ENCODE results near the gene CETP. TPM values are rescaled to one million over a fixed set of nuclear protein-coding genes. Genes with fewer than 3 reads are reported as not detected.

CETP gene
- total and polyA plus RNA-seq, 12 donors: 0.15 to 2.1 (median 0.31) TPM; not detected in 3

GRCh38 chr16:56929639-56930038 lies 32.1 kb upstream of the CETP start:
- Histone ChIP-seq H3K36me3 (peaks cover 0 to 12% (median 0%) of the 10 kb centered on the region in 9 donors), H3K27me3 (no peaks in the 10 kb centered on the region), H3K9me3 (no peaks in the 10 kb centered on the region), H3K4me3 (no peak overlapping the region), H3K27ac (no peak overlapping the region), H3K4me1 (peaks cover under 1 to 25% (median 23%) of the 10 kb centered on the region in 9 donors)
- DNase-seq (no peak), ATAC-seq (no peak)
- WGBS, 2 donors: 93 to 97% methylated on average over 4 of the region's 4 CpGs
- intact Hi-C loops (cut with DNase I): loop anchor here in 3 of 10 donors (5.0 to 10.0 kb wide), 2 partner anchors 62 to 515 kb away; partner anchors contain the start of genes SLC12A3 (in 2 of the 3), CIAPIN1 (in 1 of the 3) and COQ9 (in 1 of the 3)
- TF ChIP-seq CTCF (IDR thresholded peaks at IDR 0.05): no peak

GRCh38 chr16:56930486-56931270 lies 31.1 kb upstream of the CETP start:
- ATAC-seq (no peak), DNase-seq (no peak)
- intact Hi-C loops (cut with DNase I): loop anchor here in 3 of 10 donors (5.0 to 10.0 kb wide), 2 partner anchors 63 to 514 kb away; partner anchors contain the start of genes SLC12A3 (in 2 of the 3), CIAPIN1 (in 1 of the 3) and COQ9 (in 1 of the 3)
- peak overlapping the region in 9 of 10 donors; percentile 96 to 100 (median 99) for H3K27ac ChIP-seq
- H3K4me3 ChIP-seq: peak overlapping the region in 2 of 10 donors; percentile 93 to 96
- H3K9me3 ChIP-seq: no peaks in the 10 kb centered on the region
- no peaks in the 10 kb centered on the region for H3K27me3 ChIP-seq
- WGBS, 2 donors: 81 to 85% methylated on average over 15 of the region's 15 CpGs
- no peak for TF ChIP-seq CTCF (IDR thresholded peaks at IDR 0.05)
- peaks cover 0 to 22% (median 1%) of the 10 kb centered on the region in 9 donors for H3K36me3 ChIP-seq
- H3K4me1 ChIP-seq: peaks cover 5 to 36% (median 33%) of the 10 kb centered on the region in 9 donors

GRCh38 chr16:56931271-56931891 lies 30.4 kb upstream of the CETP start:
- peaks cover 0 to 29% (median 8%) of the 10 kb centered on the region in 9 donors for H3K36me3 ChIP-seq
- WGBS, 2 donors: 22 to 24% methylated on average over 25 of the region's 25 CpGs
- peaks cover 8 to 43% (median 40%) of the 10 kb centered on the region in 9 donors for H3K4me1 ChIP-seq
- no peaks in the 10 kb centered on the region for H3K27me3 ChIP-seq
- peak in 1 of 2 donors; percentile 22 for DNase-seq
- H3K9me3 ChIP-seq: no peaks in the 10 kb centered on the region
- H3K27ac ChIP-seq: peak overlapping the region; percentile 95 to 100 (median 99)
- intact Hi-C loops (cut with DNase I): loop anchor here in 3 of 10 donors (5.0 to 10.0 kb wide), 2 partner anchors 64 to 513 kb away; partner anchors contain the start of genes SLC12A3 (in 2 of the 3), CIAPIN1 (in 1 of the 3) and COQ9 (in 1 of the 3)
- TF ChIP-seq CTCF (IDR thresholded peaks at IDR 0.05): no peak
- ATAC-seq: peak in 3 of 8 donors; percentile 0 to 1 (median 0)
- H3K4me3 ChIP-seq: peak overlapping the region; percentile 61 to 100 (median 95)
